ENCODE results near the gene PUS1.

GRCh38 chr12:131882804-131883520, 46.1 kb upstream of the PUS1 start:
- TF ChIP-seq CTCF (IDR thresholded peaks at IDR 0.05) (no peak), POLR2A (IDR thresholded peaks at IDR 0.05) (no peak), POLR2AphosphoS5 (IDR thresholded peaks at IDR 0.05) (no peak)

Data from breast epithelium (tissue), 3 donors.